Stimulated activated CD4-positive, alpha-beta T cell treated with anti-CD3 and anti-CD28 coated beads, Interleukin-15, amount 100 ng/mL, for 24 hours (primary cell): ENCODE results near the gene LYRM4.

Experiments
- DNase-seq: peaks from one replicate; pipeline ENCODE4 v3.0.0-alpha.2; 2020

The LYRM4 gene

DNA sequence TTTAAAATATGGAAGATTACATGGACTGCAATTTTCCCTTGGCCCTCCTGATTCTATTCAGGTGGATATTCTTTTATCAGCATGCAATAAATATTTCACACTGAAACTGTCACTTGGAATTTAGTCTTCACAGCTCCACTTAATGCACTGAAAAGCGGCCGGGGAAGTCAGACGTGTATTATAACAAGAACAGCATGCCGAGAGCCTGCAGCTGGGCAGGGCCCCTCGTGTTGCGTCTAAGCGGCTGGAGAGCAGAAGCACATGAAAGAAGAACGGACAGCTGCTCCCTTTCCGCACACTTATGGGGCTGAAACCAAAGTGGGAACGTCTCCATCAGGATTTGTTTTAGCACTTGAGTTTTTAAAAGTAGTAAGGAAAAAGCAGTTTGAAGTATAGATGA lies 57.2 kb downstream of the LYRM4 start:
- DNase-seq = no peak

DNA sequence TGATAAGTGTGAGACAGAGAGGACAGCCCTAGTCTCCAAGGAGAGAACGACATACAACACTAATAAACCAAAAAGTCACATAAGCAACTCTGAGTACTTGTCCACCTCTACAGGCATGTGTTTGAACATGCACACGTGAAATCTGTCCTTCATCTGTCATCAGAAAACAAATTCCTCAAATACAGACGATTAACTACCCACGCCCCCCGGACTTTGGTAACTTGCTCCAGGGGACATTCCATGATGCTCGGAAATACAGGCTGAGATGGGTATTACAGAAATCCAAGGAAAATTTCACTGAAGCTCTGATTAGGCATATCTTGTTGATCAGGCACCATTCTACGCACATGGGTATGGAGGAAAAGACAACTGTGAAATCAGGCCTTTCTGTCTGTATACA lies 57.8 kb downstream of the LYRM4 start:
- DNase-seq = no peak

DNA sequence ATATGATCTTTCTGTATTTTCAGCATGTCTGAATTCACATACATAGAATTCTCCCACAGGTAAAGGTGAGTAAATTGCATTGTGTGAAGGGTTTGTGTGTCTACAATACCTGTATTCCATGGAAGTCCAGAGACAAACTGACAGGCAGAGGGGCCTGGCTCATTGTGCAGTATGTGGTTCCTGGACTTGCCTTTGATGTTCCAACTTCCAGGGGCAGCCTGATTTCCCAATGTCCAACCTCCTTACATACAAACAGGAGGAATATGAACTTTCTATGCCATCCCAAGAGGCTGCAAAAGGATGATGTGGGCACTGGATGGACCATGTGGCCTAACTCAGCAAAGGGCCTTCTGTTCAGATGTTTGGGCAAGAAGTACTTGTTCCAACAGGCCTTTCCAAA lies 58.5 kb downstream of the LYRM4 start:
- DNase-seq = no peak

DNA sequence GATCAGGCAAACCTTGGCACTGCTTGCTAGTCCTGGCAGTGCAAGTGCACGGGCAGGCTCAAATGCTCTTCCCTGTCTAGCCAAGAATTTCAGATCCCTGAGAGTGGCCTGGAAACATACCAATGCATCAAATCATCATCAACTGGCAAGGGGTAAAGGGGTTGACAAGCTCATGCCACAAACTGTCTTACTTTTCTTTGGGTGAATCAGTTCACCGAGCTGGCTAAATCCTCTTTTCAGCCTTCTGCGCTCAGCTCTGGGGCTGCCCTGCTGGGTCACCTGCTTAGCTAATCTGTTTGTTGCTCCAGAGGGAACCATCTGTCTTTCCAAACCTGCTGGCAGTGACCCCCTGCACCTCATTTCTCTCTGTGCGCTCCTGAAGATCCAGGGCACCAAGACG lies 59.5 kb downstream of the LYRM4 start:
- DNase-seq = no peak

DNA sequence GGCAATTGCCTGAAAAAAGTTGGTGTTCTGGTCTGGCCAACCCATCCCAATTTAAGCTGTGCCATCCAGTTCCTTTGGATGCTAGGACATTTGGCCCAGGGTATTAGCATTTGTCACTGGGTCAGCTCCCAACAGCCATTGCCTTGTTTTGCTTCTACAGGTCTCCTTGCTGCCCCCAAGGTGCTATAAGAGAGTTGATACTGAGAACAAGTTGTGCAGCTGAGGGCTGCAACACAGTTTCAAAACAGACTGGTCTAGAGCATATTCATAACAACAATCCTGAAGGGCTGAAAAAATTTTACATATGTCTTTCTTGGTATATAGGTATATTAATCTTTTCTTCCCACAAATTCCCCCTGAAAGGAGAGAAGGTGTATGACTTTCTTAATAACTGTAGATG lies 61.0 kb downstream of the LYRM4 start:
- no peak for DNase-seq

DNA sequence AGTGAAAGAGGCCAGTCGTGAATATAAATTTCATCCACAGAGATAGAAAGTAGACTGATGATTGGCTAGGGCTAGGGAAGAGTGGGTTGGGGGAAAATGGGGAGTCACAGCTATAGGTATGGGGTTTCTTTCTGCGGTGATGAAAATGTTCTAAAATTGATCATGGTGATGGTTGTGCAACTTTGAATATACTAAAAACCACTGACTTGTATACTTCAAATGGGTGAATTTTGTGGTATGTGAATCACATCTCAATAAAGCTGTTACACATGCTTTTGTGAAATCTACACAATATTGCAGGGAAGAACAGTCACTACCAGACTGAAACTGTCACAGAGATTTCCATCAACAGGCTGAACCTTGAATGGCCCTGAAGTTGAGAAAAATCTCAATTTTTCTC lies 61.5 kb downstream of the LYRM4 start:
- peak; percentile 15 for DNase-seq

DNA sequence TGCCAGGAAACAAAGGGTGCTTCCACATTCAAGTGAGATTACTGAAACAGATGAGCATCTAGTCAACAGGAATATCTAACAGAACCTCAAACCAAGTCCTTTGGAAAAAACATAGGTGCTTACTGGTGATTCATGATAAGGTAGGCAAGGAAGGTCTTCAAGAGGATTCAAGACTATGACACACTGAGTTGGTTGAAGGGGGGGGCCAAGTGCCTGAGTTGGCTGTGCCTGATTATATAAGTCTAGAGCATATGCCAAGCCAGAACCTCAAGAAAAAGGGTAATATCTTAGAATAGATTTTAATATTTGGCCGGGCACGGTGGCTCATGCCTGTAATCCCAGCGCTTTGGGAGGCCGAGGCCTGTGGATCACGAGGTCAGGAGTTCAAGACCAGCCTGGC lies 63.7 kb downstream of the LYRM4 start:
- DNase-seq = no peak

DNA sequence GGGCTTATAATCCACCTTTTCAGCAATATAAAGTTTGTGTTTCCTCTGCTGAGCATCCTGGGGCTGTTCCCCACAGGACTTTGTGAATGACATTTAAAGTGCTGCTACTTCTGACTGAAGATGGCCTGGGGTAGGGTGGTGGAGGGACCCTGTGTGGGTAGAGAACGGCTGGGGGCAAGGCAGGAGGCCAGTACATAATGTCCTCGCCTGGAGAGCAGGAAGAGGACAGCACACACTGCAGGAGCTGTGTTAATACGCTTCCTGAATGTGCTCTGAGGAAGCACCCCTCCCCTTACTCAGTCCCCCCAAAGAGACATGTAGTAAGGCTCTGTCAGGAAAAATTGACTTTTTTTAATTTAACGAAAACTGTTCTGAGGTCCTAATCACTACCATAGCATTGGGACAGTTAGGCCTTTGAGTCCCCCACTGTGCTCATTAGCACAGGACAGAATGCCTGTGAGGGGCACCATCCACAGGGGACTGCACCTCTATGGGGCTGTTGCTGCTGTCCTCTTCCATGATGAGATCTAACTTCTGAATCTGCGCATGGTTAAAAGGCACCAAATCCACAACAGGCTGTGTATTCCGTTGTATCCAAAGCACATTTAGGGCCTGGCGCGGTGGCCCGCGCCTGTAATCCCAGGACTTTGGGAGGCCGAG lies 68.5 kb downstream of the LYRM4 start:
- DNase-seq = no peak

DNA sequence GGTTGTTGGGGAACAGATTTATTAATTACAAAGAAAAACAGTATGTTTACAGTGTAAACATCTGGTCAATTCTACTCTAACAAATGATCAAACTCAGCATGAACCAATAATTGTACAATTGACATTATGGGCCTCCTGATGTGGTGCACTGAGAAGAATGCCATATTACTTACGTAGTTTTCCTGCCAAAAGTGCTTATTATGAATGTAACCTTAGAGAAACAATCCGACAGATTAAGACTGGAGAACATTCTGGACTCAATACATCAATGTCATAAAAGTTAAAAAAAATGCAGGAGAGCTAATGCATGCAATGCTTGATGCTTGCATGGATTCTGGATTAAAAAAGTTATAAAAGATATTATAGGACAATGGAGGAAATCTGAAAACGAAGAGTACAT lies 69.0 kb downstream of the LYRM4 start:
- DNase-seq = no peak

DNA sequence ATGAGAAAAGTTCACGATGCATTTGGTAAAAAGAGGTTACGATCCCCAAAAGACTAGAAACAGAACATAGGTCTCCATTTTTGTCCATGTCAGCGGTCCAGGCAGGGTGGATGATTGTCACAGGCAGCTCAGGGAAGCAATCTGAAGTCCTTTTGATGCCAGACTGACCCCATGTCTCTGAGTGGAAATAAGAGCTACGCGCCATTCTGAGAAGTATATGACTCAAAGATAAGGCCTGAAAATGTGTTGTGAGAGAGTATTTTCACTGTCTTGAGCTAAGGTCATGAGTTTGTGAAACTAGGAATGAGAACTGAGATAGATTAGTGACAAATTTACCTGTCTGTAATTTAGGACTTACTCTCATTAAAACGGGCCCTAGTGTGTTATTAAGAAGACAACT lies 69.5 kb downstream of the LYRM4 start:
- no peak for DNase-seq

DNA sequence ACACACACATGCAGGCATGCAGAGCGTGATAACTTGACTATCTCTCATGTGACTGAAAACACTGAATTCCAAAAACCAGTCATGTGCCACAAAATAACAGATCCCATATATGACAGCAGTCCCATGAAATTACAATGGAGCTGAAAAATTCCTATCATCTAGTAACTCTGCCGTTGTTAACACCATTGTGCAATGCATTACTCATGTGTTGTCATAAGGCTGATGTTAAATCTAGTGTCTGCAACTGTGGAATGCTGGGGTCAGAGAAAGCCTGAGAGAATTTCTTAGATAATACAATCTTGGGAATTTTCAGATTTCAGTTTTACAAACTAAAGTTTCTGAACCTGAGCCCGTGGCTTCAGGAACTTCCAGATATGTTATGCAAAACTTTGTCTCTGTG lies 70.2 kb downstream of the LYRM4 start:
- DNase-seq = no peak

DNA sequence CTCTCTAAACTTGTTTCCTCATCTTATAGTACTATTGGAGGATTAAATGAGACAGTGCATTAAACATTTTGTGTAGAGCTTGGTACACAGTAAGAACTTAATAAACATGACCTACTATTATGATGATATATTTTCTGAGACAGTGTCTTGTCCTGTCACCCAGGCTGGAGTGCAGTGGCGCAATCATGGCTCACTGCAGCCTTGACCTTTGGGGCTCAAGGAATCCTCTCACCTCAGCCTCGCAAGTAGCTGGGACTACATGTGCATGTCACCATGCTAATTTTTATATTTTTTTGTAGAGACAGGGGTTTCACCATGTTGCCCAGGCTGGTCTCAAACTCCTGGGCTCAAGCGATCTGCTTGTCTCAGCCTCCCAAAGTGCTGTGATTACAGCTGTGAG lies 72.1 kb downstream of the LYRM4 start:
- no peak for DNase-seq

DNA sequence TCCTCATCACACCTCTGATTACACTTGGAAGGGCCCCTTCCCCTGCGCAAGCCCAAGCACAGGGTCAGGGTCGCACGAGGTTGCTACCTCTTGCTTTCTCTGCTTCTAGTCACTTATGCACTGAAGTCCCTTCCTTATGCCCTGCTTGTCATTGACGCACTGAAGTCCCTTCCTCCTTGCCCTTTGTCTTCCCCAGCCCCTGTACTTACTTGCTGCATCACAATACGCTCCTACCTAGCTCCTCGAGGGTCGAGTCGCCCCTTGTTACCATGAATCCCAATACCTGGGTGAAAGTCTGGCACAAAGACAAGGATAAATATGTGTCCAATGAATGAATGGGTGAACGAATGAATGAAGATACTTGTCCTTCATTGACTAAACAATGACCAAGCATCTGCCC lies 75.9 kb downstream of the LYRM4 start:
- DNase-seq = no peak

DNA sequence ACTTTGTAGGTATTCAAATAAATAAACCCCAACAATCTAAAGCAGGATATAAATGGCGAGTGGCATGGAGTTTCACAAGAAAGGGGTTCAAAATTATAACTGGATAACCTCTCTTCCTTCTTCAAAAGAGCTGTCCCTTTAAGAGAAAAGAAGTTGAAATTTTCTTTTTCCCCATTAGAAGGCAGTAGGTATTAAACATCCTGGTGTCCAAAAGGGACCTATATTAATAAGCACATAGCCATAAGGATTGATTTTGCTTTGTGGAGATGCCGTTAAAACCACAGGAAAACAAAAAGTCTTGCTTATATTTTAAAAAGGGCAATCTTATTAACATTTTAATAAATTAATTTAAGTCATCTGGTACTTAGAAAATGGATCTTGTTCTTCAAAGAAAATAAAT lies 76.5 kb downstream of the LYRM4 start:
- DNase-seq = no peak

DNA sequence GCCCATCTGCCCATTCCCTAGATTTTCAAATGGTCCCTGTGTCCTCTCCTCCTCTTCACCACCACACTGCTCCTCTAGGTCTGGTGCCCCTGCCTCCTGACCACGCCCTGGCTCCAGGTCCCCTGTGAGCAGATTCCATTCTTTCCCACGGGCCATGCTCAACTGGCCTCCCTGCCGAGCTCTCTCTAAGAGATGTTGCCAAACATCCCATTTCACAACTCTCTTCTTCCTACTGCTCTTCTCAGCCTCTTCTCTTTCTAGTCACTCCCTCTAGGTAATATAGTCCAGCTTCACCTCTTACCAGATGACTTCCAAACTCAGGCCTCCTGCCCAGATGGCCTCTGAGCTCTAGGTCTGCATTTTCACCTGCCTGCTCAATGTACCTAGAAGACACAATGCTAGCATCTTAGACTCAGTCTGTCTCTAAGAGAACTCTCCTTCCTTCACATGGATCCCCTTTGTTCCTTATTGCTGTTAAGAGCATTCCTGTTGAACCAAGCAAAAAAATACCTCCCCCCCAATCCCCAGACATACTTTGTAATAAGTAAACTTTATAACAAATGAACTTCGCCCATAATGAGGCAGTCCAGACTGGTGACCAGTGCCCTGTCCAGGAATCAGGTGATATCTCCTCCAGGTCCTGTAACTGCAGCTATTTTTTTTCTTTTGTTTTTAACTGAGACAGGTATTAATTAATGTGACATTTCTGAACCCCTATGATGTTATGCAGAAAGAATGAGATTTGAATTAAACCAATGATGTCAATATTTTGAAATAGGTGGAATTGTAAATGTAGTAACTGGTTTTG lies 79.0 kb downstream of the LYRM4 start:
- no peak for DNase-seq

DNA sequence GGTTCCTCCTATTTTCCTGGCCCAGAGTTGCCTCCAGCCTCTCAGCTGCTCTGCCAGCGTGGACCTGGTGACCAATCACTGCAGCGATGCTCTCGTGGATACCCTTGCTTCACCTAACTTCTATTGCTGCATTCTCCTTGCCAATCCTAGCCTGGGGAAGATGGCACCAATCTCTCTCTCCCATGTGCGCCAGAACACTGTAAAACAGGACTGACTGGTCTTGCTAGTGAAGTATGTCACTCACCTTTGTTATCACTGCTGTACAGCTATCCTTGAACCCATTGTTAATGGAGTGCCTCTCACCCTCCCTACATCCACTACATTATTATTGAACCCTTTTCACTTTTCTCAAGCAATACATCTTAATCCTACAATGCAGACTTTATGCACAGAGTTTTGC lies 80.1 kb downstream of the LYRM4 start:
- no peak for DNase-seq

DNA sequence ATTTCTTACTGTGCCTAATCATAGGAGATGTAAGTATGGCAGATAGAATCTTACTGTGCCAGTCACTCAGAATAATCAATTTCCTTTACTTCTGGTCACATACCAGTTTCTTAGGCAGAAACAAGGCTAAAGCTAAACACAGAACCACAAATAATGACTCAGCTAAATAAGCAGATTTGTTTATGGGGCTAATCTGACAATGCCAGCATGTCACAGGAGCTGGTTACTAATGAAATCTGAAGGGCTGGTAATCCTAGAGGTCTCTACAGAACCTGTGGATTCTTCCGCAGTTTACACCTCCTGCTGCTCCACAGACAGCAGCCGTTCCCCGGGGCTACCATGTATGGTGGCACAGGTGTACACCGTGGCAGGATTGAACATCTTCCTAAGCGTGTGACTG lies 80.8 kb downstream of the LYRM4 start:
- DNase-seq = no peak

DNA sequence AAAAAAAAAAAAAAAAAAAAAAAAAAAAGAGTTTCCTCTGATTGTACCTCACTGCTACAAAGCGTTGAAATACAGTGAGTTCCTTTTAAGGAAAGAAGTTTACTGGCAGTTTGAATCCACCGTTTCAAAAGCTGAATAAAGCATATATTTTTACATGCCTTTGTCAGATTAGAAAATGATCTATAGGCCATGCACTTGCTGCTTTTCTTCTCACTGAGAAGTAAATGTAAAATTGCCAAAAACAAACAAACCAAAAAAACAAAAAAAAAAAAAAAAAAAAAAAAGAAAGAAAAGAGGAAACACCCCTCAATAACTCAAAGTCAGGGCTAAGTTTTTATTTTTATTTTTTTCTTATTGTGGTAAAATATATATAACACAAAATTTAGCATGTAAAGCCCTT lies 81.9 kb downstream of the LYRM4 start:
- no peak for DNase-seq

DNA sequence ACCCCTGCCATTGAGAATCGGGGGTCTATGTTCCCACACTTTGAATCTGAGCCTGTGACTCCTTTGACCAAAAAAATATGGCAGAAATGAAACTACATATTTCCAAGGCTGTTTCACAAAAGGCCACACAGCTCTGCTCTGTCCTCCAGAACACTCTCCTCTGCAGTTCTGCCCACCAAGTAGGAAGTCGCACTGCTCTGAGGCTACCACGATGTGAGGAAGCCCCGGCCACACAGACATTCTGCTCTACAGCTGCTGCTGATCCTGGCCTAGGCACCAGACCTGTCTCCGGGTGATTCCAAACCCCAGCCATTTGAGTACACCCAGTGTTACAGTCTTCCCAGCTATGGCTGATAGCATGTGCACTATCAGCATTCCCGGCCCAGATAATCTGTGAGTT lies 85.1 kb downstream of the LYRM4 start:
- no peak for DNase-seq

DNA sequence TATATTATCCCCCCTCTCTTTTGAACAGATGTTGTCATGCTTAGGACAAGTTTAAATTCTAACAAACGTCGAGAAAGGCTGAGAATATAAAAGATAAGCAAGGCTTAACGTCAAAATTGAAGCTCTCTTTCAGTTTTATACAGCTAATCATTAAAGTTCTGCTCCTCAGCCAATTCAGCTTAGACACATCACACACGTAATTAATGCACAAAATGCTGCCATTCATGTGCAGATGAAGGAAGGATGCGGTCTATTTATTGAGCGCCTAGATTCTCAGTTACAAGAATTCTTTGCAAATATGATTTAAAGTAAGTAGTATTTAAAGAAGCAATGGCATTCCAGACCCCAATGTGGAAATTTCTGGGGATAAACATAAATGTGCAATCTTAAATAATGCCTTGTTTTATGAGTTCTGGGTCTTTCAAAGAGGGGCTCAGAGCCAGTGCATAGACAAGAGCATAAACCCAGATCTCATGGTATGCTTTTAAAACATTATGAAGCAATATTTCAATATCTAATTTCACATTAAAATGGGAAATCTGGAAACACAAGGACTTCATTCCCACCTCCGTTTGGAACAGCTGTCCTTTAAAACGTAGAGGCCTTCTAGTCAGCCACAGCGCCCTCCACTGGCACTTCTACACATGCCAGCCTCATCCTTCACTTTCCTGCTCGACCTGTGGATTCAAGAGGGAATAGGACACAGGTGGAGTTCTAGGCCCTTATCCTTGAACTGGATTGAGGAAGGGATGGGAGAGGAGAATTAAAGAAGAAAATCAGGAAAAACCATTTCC lies 85.8 kb downstream of the LYRM4 start:
- no peak for DNase-seq

DNA sequence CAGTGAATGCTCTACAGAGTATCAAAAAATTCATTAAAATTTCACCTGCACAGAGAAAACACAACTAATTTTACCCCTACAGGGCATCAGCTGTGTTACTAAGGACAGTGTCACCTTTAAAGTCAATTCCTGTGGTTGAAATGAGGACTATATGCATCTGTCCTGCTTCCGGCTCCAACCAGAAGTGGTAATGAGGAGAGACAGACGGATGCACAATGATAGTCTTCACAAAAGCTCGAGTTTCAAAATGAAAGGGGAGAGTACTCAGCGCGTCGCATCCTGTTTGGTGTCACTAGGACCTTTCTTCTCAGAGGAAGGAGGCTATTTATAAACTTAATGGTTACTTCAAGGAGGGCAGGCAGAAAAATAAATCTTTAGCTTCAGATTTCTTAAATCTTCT lies 86.5 kb downstream of the LYRM4 start:
- peak; percentile 60 for DNase-seq

DNA sequence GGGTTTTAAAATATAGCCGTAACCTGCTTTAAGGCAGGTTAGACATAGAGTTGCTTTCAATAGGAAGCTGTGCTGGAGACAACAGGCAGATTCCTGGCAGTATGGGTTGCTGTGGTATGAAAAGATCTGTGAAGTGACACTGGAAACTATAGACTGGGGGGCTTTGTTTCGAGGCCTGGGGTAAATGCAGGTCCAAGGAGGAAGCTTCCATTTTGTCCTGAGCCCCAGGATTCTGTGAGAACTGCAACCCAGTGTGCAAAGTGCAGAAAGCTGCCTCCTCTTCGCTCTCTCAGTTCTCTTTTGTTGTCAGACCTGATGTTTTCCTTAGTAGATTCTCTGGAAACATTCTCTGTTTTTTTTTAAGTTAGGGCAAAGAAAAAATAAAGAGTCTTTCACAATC lies 86.9 kb downstream of the LYRM4 start:
- no peak for DNase-seq

DNA sequence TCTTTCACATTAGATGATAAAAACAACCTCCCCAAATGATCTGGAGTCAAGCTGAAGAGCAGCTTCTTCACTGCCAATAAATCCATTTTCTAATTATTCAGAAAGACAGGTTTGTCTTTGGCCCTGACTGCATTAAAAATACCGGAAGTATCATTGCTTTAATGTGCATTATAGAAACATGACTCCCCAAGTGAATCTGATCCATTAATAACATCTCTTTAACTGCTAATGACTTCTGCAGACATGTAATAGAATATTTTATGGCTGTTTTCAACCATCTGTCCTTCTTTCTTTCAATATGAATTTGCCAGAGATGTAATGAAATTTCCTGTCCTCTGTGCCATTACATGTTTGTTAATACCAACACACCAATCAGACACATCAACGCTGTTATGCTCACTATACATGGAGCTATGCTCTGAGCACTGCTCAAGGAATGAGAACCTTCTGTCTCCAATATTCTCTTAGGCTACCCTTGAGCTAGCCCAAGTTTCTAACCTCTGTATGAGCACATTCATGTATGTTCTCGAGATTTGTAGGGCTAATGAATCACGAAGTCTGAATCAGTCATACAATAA lies 87.8 kb downstream of the LYRM4 start:
- DNase-seq = no peak
